T follicular helper cell (primary cell): ENCODE data around the gene KCNAB1.

Experiments used
- DNase-seq: peaks from one replicate; pipeline ENCODE4 v3.0.0-alpha.2; 2020; ENCODE audit warnings: low read depth

KCNAB1 gene

GRCh38 chr3:156371701-156372100 is 251.3 kb downstream of the KCNAB1 start:
- DNase-seq, result no peak

- DNase-seq, result no peak
Observed at GRCh38 chr3:156373095-156373494, 252.7 kb downstream of the KCNAB1 start.

- DNase-seq, result no peak
Observed at GRCh38 chr3:156373654-156374053, 253.3 kb downstream of the KCNAB1 start.

- DNase-seq, result no peak
Observed at GRCh38 chr3:156376199-156376598, 255.8 kb downstream of the KCNAB1 start.

GRCh38 chr3:156377266-156377665 is 256.9 kb downstream of the KCNAB1 start:
- no peak for DNase-seq

GRCh38 chr3:156377718-156378117 is 257.3 kb downstream of the KCNAB1 start:
- no peak for DNase-seq

GRCh38 chr3:156378871-156379270 is 258.5 kb downstream of the KCNAB1 start:
- no peak for DNase-seq

GRCh38 chr3:156379327-156379726 is 258.9 kb downstream of the KCNAB1 start:
- no peak for DNase-seq

- no peak for DNase-seq
Observed at GRCh38 chr3:156381253-156381652, 260.9 kb downstream of the KCNAB1 start.

- no peak for DNase-seq
Observed at GRCh38 chr3:156382458-156383346, 262.3 kb downstream of the KCNAB1 start.

- no peak for DNase-seq
Observed at GRCh38 chr3:156383441-156384025, 263.2 kb downstream of the KCNAB1 start.

- DNase-seq, result no peak
Observed at GRCh38 chr3:156388497-156389448, 268.4 kb downstream of the KCNAB1 start.

GRCh38 chr3:156389449-156389950 is 269.1 kb downstream of the KCNAB1 start:
- no peak for DNase-seq

GRCh38 chr3:156390846-156391245 is 270.5 kb downstream of the KCNAB1 start:
- DNase-seq, result no peak

GRCh38 chr3:156395961-156396710 is 275.8 kb downstream of the KCNAB1 start:
- no peak for DNase-seq

GRCh38 chr3:156396851-156397250 is 276.5 kb downstream of the KCNAB1 start:
- DNase-seq, result no peak

- DNase-seq, result no peak
Observed at GRCh38 chr3:156397534-156397933, 277.2 kb downstream of the KCNAB1 start.

- no peak for DNase-seq
Observed at GRCh38 chr3:156400062-156400461, 279.7 kb downstream of the KCNAB1 start.

GRCh38 chr3:156400735-156401134 is 280.4 kb downstream of the KCNAB1 start:
- DNase-seq, result no peak

GRCh38 chr3:156404217-156404616 is 283.8 kb downstream of the KCNAB1 start:
- DNase-seq, result no peak

GRCh38 chr3:156406393-156406792 is 286.0 kb downstream of the KCNAB1 start:
- no peak for DNase-seq
